GM12878 (cell line): ENCODE results near the gene IGHMBP2. TPM values are rescaled to one million over a fixed set of nuclear protein-coding genes. Genes with fewer than 3 reads are reported as not detected.

Experiments used
- ATF2 ChIP-seq: IDR thresholded peaks from 2 replicates; pipeline ENCODE4 v1.6.1; 2012; ENCODE audit warnings: low read length, inconsistent platforms
- CTCF ChIP-seq, 3 experiments: IDR thresholded peaks in 2 of 3; conservative IDR thresholded peaks in 1 of 3; 2 replicates each; pipeline ENCODE4 v1.5.1; 2011; ENCODE audit warnings: low read depth in 3 of 3, low read length in 3 of 3, mild to moderate bottlenecking in 3 of 3, control low read depth in 2 of 3, moderate library complexity in 2 of 3, inconsistent platforms in 1 of 3, mixed read lengths in 1 of 3; ENCODE audit not compliant: control insufficient read depth in 2 of 3, insufficient read depth in 1 of 3; ENCODE audit errors: extremely low read depth in 1 of 3
- GATAD2B ChIP-seq: fragments of 450-650 bp; conservative IDR thresholded peaks from 2 replicates; pipeline ENCODE4 v1.6.1; 2017; ENCODE audit warnings: low read depth, mild to moderate bottlenecking, moderate library complexity
- IKZF1 ChIP-seq: fragments of 450-650 bp; conservative IDR thresholded peaks from 2 replicates; pipeline ENCODE4 v1.6.1; 2017; ENCODE audit warnings: antibody characterized with exemption, mild to moderate bottlenecking
- JUND ChIP-seq: IDR thresholded peaks from 2 replicates; pipeline ENCODE4 v1.6.1; 2012; ENCODE audit warnings: low read depth, mild to moderate bottlenecking, low read length, improper control_type of control experiment, moderate library complexity
- MYC ChIP-seq: IDR thresholded peaks from 2 replicates; pipeline ENCODE4 v1.6.1; 2011; ENCODE audit warnings: mild to moderate bottlenecking, low read length, moderate library complexity, inconsistent platforms; ENCODE audit not compliant: insufficient read depth, insufficient replicate concordance, insufficient read length, severe bottlenecking
- NFYA ChIP-seq: IDR thresholded peaks from 2 replicates; pipeline ENCODE4 v1.6.1; 2011; ENCODE audit warnings: low read depth, mild to moderate bottlenecking, low read length, improper control_type of control experiment, borderline replicate concordance
- POU2F2 ChIP-seq: IDR thresholded peaks from 3 replicates; pipeline ENCODE4 v1.6.1; 2011; ENCODE audit warnings: low read depth, mild to moderate bottlenecking, low read length, borderline replicate concordance
- RELA ChIP-seq: fragments of 450-650 bp; IDR thresholded peaks from 2 replicates; pipeline ENCODE4 v1.8.0; 2014; ENCODE audit warnings: borderline replicate concordance; ENCODE audit not compliant: partially characterized antibody
- SIN3A ChIP-seq: IDR thresholded peaks from 2 replicates; pipeline ENCODE4 v1.6.1; 2012; ENCODE audit warnings: low read depth, low read length, improper control_type of control experiment
- SMAD1 ChIP-seq: fragments of 450-650 bp; IDR thresholded peaks from 2 replicates; pipeline ENCODE4 v1.6.1; 2018; ENCODE audit warnings: mild to moderate bottlenecking, low read depth; ENCODE audit not compliant: partially characterized antibody
- SMAD5 ChIP-seq: IDR thresholded peaks from 2 replicates; pipeline ENCODE4 v1.6.1; 2016; ENCODE audit warnings: antibody characterized with exemption, low read depth
- SPI1 ChIP-seq: IDR thresholded peaks from 2 replicates; pipeline ENCODE4 v1.6.1; 2011; ENCODE audit warnings: low read depth, mild to moderate bottlenecking, low read length, moderate library complexity, borderline replicate concordance; ENCODE audit not compliant: insufficient read depth
- TAF1 ChIP-seq: IDR thresholded peaks from 2 replicates; pipeline ENCODE4 v1.6.1; 2011; ENCODE audit warnings: mild to moderate bottlenecking, low read depth, low read length, borderline replicate concordance
- polyA plus RNA-seq, 11 experiments: library from polyadenylated mRNA; depleted of rRNA in 4 of 11; unstranded in 6 of 11; stranded (reverse) in 5 of 11; fragments of >200 nt; fragmentation: Nextera tagmentation in 4 of 11; fragmentation: Illumina TruSeq in 1 of 11; extraction: Ambion mirVana in 4 of 11; extraction: Trizol in 1 of 11; gene quantifications; 1 replicate in 1 of 11; 2 replicates in 10 of 11; pipeline versions ENCODE4 v1.2.1 to v1.2.3, GENCODE V29; 2011 to 2016; ENCODE audit warnings: inconsistent platforms in 2 of 11, missing spikeins in 2 of 11, low read depth in 1 of 11
- total RNA-seq, 4 experiments: library from RNA; depleted of rRNA in 3 of 4; stranded (reverse); fragments of >200 nt in 3 of 4; fragmentation: Illumina TruSeq in 1 of 4; extraction: Trizol in 1 of 4; gene quantifications; 2 replicates each; pipeline versions ENCODE4 v1.2.1 to v1.2.3, GENCODE V29; 2013 to 2021

IGHMBP2 gene
- total and polyA plus RNA-seq, 10 of the 15 experiments (the other 5 are each of a cell fraction or from before 2014, with no cell fraction given), result 1.4 to 20.1 (median 11.2) TPM

GRCh38 chr11:68903288-68904247 is at the start of gene IGHMBP2, which contains the start of gene MRPL21 (continued):
- TF ChIP-seq SIN3A (peak; percentile 89), RELA (peak; percentile 88), IKZF1 (peak; percentile 94), TAF1 (peak; percentile 96), ATF2 (no peak), SPI1 (no peak), JUND (no peak; the same call in 1 of the 2 replicates), GATAD2B (peak; percentile 78), POU2F2 (peak; percentile 95), MYC (peak; percentile 83), CTCF (IDR thresholded peaks at IDR 0.05 in 2 of 3, conservative IDR thresholded peaks at IDR 0.05 in 1 of 3; ENCODE audit: control insufficient read depth in 2 of 3, extremely low read depth in 1 of 3, insufficient read depth in 1 of 3, low read depth in 3 of 3, low read length in 3 of 3) (no peak), SMAD5 (peak; percentile 92; the same call in 1 of the 2 replicates), NFYA (no peak), SMAD1 (no peak)
- TF ChIP-seq, all 136 proteins: peak for 83
